Aorta (tissue), 5 donors: ENCODE data around the gene MCF2L. TPM values are rescaled to one million over a fixed set of nuclear protein-coding genes. Genes with fewer than 3 reads are reported as not detected.
"Not testable (repeated sequence)": the region's sequence is repeated elsewhere in the genome, so short reads cannot be mapped to it uniquely, and the experiment has no call there.

Experiments used
- ATAC-seq: fragments of 200-7000 bp; cut with Tn5 transposase; one replicate; pipeline ENCODE4 v1.9.1; 2022; ENCODE audit warnings: moderate library complexity; ENCODE audit not compliant: low FRiP score
- DNase-seq, 2 donors: peaks; one replicate each; pipeline ENCODE4 v3.0.0-alpha.2; 2020
- H3K27ac ChIP-seq, 2 donors: one replicate each; pipeline ENCODE4 v1.5.1; 2013; ENCODE audit warnings: low read length in 2 of 2, mild to moderate bottlenecking in 2 of 2, moderate library complexity in 2 of 2, control low read depth in 1 of 2, inconsistent platforms in 1 of 2, low read depth in 1 of 2
- H3K27me3 ChIP-seq, 2 donors: one replicate each; pipeline ENCODE4 v1.6.1; 2013; ENCODE audit warnings: control low read depth in 1 of 2, low read length in 1 of 2, mild to moderate bottlenecking in 1 of 2, moderate library complexity in 1 of 2; ENCODE audit not compliant: insufficient read depth in 2 of 2, control insufficient read depth in 1 of 2
- H3K36me3 ChIP-seq, 2 donors: one replicate each; pipeline ENCODE4 v1.6.1; 2013; ENCODE audit warnings: control low read depth in 1 of 2, low read length in 1 of 2, mild to moderate bottlenecking in 1 of 2; ENCODE audit not compliant: insufficient read depth in 2 of 2, control insufficient read depth in 1 of 2
- H3K4me1 ChIP-seq, 2 donors: one replicate each; pipeline ENCODE4 v1.6.1; 2013; ENCODE audit warnings: low read length in 2 of 2, control low read depth in 1 of 2, mild to moderate bottlenecking in 1 of 2, moderate library complexity in 1 of 2; ENCODE audit not compliant: insufficient read depth in 2 of 2, control insufficient read depth in 1 of 2
- H3K4me3 ChIP-seq, 2 donors: one replicate each; pipeline ENCODE4 v1.5.1; 2013; ENCODE audit warnings: low read length in 2 of 2, control low read depth in 1 of 2, mild to moderate bottlenecking in 1 of 2
- H3K9me3 ChIP-seq: one replicate; pipeline ENCODE4 v1.6.1; 2013; ENCODE audit warnings: mild to moderate bottlenecking, low read length; ENCODE audit not compliant: control insufficient read depth
- WGBS, 2 donors: extraction: QIAGEN DNeasy Blood & Tissue Kit; methylation state at CpG; one replicate each; pipeline ENCODE4 v1.1.7; 2013; 5-methylcytosine and 5-hydroxymethylcytosine counted together
- intact Hi-C, 2 donors: fragments of 100-400 bp; cut with DNase I; formaldehyde crosslinking; loops; one replicate each; pipeline versions ENCODE4 v1.14.2 to v1.15.0; 2022
- polyA plus RNA-seq, 2 donors: library from polyadenylated mRNA; stranded (reverse); fragments of 200-250 nt; gene quantifications; one replicate each; pipeline ENCODE4 v1.2.3, GENCODE V29; 2013
- total RNA-seq, 2 donors: library from RNA; stranded (reverse); fragmentation: NEBNext Ultra II Directional; extraction: Animal tissue kit (Norgen Biotek cat#: 25700); gene quantifications; one replicate each; pipeline ENCODE4 v1.2.1, GENCODE V29; 2021
- donor health status: healthy with polysubstance abuse.
- donor health status: Bipolar disorder and iron deficiency.
- donor health status: DM: no; HTN: no; CAD: no.
- donor health status: DM: no; HTN: no; CAD: no.
- donor health status: DM: yes; HTN: yes; CAD: no.

The MCF2L gene
- total and polyA plus RNA-seq, 4 donors, result 3.2 to 73.3 (median 27.6) TPM

DNA sequence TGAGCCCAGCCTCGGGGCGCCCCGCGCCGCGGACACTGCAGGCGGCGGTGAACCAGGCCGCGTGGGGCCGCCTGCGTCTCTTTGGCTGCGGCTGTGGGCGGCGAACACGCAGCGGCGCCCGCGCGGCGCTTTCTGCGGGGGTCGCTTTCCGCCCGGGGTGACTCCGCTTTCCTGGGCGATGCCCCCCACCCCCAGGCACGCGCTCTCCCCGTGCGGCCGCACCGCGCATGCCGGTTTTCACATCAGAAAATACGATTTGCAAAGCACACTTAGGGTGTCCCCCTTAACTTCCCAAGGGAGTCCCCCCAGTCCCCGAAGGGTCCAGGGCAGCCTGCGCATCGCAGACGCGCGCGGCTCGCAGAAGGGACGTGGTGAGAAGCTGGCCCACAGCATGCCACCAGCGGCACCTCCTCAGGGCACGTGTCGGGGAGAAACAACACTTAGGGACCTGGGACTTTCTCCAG is 141.9 kb downstream of the MCF2L start:
- DNase-seq, result peak; percentile 24 to 73
- H3K4me3 ChIP-seq, result peak overlapping the region in 1 of 2 donors; percentile 21
- ATAC-seq, result peak; percentile 49
- no peak overlapping the region for H3K27ac ChIP-seq
- no peaks in the 10 kb centered on the region for H3K4me1 ChIP-seq
- no peaks in the 10 kb centered on the region for H3K36me3 ChIP-seq
- intact Hi-C loops, result no loop called here
- H3K9me3 ChIP-seq, result no peaks in the 10 kb centered on the region
- 19 to 24% methylated on average over 41 to 49 of the region's 49 CpGs for WGBS, 2 donors
- no peaks in the 10 kb centered on the region for H3K27me3 ChIP-seq

DNA sequence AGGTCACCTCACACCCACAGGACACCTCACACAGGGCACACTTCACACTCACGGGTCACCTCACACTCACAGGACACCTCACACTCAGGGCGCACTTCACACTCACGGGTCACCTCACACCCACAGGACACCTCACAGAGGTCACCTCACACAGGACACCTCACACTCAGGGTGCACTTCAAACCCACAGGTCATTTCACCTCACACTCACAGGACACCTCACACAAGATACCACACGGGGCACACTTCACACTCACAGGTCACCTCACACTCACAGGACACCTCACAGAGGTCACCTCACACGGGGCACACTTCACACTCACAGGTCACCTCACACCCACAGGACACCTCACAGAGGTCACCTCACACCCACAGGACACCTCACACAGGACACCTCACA is 142.8 kb downstream of the MCF2L start:
- H3K4me3 ChIP-seq, H3K36me3 ChIP-seq, H3K4me1 ChIP-seq, H3K27me3 ChIP-seq, ATAC-seq, H3K27ac ChIP-seq, H3K9me3 ChIP-seq, intact Hi-C loops: not testable (repeated sequence)
- peak; percentile 11 to 35 for DNase-seq
- 91 to 94% methylated on average over 5 of the region's 5 CpGs for WGBS, 2 donors

DNA sequence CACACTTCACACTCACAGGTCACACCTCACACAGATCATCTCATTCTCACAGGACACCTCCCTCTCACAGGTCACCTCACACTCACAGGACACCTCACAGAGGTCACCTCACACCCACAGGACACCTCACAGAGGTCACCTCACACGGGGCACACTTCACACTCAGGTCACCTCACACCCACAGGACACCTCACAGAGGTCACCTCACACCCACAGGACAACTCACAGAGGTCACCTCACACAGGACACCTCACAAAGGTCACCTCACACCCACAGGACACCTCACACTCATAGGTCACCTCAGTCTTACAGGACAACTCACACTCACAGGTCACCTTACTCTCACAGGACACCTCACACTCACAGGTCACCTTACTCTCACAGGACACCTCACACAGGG is 143.5 kb downstream of the MCF2L start:
- H3K4me1 ChIP-seq, H3K36me3 ChIP-seq, H3K9me3 ChIP-seq, H3K4me3 ChIP-seq, ATAC-seq, H3K27me3 ChIP-seq, H3K27ac ChIP-seq, intact Hi-C loops: not testable (repeated sequence)
- peak; percentile 17 to 19 for DNase-seq
- 78 to 82% methylated on average over 1 of the region's 1 CpG for WGBS, 2 donors

DNA sequence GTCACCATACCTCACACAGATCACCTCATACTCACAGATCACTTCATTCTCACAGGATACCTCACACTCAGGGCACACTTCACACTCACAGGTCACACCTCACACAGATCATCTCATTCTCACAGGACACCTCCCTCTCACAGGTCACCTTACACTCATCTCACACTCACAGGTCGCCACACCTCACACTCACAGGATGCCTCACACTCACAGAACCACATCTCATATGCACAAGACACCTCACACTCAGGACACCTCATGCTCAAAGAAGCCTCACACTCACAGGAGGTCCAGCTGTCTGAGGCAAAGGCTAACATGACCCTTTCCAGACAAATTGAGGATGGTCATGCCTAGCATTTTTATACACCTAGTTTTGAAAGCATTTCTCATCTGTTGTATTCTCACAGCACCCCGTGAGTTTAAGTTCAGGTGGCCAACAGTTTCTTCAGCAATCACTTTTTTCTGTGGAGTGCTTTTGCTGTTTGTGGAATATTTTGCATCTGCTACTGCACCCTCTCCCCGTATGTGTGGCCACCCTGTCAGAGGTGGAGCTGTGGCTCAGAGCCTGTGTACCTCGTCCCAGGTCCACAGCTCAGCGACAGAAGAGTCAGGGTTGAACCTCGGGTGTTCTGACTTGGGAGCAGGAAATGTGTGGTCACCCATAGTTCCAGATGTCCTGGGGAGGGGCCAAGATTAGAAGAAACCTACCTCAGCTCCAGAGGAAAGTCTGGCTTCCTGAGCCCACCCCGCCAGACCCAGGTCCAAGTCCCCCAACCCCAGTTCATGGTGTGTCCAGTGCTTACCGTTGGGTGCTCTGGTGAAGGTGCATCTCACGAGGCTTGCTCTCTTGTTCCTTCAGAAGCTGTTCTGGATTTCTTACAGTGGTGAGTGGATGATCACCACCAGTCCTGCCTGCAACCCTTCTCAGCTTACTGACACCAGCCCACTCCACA is 144.2 kb downstream of the MCF2L start:
- 76 to 84% methylated on average over 9 of the region's 9 CpGs for WGBS, 2 donors
- no peak overlapping the region for H3K27ac ChIP-seq
- H3K9me3 ChIP-seq, result no peaks in the 10 kb centered on the region
- no peaks in the 10 kb centered on the region for H3K36me3 ChIP-seq
- H3K4me3 ChIP-seq, result no peak overlapping the region
- DNase-seq (peak; percentile 3 to 17), ATAC-seq (peak; percentile 11)
- no peaks in the 10 kb centered on the region for H3K27me3 ChIP-seq
- intact Hi-C loops, result no loop called here
- H3K4me1 ChIP-seq, result no peaks in the 10 kb centered on the region

DNA sequence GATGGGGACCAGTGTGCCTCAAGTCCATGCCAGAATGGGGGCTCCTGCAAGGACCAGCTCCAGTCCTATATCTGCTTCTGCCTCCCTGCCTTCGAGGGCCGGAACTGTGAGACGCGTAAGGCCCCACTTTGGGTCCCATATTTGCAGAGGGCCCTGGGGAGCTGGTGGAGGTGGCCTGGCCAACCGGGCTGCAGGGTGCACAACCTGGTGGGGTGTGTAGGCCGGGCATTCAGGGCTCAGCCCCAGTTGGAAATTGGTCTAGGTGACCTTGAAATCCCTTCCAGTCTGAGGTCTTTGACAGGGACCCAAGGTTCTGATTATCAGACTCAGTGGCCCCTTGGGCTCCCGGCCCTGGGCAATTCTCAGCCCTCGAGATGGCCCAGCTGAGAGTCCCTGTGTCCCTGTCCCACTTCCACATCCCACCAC is 144.8 kb downstream of the MCF2L start:
- no peak for ATAC-seq
- peak; percentile 33 to 55 for DNase-seq
- intact Hi-C loops, result no loop called here
- Histone ChIP-seq H3K36me3 (no peaks in the 10 kb centered on the region), H3K4me1 (no peaks in the 10 kb centered on the region), H3K27me3 (no peaks in the 10 kb centered on the region), H3K27ac (no peak overlapping the region), H3K4me3 (no peak overlapping the region), H3K9me3 (no peaks in the 10 kb centered on the region)
- 97 to 98% methylated on average over 8 of the region's 8 CpGs for WGBS, 2 donors

DNA sequence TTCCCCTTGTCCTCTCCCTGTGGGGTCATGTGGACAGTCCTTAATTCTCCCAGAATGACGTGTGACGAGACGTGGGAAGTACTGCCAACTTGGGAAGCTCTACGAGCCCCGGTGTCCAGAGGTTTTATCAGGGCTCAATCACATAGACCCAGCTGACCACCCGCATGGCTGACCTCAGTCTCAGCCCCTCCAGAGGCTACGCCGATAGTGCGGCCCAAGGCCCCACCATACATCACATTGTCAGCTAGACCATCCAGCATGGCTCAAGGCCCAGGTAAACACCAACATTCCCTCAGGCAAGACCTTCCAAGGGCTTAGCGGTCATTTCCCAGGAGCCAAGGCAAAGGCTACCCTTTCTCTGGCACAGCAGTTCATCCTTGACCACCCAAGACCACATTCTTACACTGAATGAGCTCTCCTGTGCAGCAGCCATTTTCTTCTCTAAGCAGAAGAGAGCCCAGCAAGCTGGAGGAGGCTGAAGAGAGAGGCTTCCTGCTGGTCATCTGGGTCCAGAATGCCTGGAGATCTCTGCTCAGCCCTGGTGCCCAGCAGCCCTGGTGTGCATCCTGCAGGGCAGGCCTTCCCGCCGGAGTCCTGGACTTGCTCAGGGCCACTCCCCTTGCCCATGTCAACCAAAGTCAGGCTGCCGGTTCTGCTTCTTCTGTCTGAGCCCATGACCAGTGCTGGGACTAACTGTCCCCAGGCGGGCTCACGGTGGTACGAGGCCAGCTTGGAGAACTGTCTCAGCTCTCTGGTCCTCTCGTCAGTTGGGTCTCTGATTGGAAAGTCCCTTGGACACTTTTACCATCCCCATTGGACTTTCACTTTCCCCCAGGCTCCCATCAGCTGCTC is 145.7 kb downstream of the MCF2L start:
- intact Hi-C loops, result no loop called here
- no peak overlapping the region for H3K4me3 ChIP-seq
- DNase-seq, result peak in 1 of 2 donors; percentile 71
- H3K27ac ChIP-seq, result no peak overlapping the region
- H3K36me3 ChIP-seq, result no peaks in the 10 kb centered on the region
- ATAC-seq, result no peak
- no peaks in the 10 kb centered on the region for H3K27me3 ChIP-seq
- H3K4me1 ChIP-seq, result no peaks in the 10 kb centered on the region
- no peaks in the 10 kb centered on the region for H3K9me3 ChIP-seq
- WGBS, 2 donors, result 86 to 88% methylated on average over 17 of the region's 17 CpGs

DNA sequence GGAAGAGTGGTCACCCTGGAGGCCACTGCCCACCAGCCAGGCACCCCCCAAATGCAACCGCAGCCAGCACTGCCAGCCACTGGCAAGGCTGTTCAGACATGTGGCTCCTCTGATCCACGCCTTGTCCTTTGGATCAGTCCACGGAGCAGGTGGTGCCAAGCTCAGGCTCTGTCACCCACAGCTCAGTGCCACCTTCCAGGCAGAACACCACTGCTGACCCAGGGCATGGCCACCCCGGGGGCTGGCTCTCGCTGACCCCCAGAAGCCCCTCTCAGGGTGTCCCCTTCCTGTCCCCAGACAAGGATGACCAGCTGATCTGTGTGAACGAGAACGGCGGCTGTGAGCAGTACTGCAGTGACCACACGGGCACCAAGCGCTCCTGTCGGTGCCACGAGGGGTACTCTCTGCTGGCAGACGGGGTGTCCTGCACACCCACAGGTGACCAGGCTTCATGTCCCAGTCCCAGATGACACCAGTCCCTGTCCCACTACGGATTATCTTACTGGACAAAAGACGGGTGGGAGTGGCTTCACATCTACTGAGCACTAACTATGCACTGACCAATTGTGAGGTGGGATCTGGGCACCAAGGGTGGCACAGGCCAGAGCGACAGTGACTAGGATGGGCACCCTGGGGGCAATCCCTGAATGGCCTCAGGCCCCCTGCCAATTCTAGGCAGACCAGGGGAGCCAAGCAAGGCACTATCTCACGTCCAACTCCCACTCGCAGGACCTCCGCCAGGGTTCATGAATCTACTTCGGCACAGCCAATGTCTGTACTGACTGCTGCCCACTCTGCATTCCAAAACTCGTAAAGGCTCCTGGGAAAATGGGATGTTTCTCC is 146.6 kb downstream of the MCF2L start:
- DNase-seq (peak in 1 of 2 donors; percentile 65), ATAC-seq (no peak)
- no peaks in the 10 kb centered on the region for H3K36me3 ChIP-seq
- H3K4me3 ChIP-seq, result no peak overlapping the region
- H3K4me1 ChIP-seq, result no peaks in the 10 kb centered on the region
- H3K9me3 ChIP-seq, result no peaks in the 10 kb centered on the region
- H3K27ac ChIP-seq, result no peak overlapping the region
- intact Hi-C loops, result no loop called here
- 69 to 70% methylated on average over 21 of the region's 21 CpGs for WGBS, 2 donors
- no peaks in the 10 kb centered on the region for H3K27me3 ChIP-seq

DNA sequence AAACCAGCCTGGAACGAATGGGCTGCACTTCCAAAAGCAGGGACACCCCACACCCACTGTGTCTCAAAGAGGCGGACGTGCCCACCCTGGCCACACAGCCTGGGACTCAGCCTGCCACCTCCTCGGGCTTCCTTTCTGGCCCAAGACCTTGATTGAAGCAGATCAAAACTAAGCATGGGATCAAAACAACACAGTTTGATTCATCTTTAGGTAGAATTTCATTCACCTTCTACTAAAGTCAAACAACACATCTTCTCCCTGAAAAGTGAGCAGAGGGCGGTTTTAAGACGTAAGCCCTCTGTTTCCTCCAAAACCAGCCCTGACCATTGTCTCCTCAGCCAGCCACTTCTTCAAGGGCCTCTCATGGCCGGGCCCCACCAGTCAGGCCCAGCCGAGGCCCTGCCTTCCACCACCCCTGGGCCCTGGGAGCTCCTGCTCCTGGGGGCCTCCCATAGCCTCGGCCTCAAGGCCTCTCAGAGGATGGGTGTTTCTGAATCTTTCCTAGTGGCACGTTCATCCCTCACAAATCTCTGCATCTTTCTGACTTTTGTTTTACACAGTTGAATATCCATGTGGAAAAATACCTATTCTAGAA is 147.3 kb downstream of the MCF2L start:
- H3K36me3 ChIP-seq, result no peaks in the 10 kb centered on the region
- DNase-seq, result peak in 1 of 2 donors; percentile 42
- H3K4me1 ChIP-seq, result no peaks in the 10 kb centered on the region
- ATAC-seq, result no peak
- no peaks in the 10 kb centered on the region for H3K9me3 ChIP-seq
- H3K27ac ChIP-seq, result no peak overlapping the region
- H3K27me3 ChIP-seq, result no peaks in the 10 kb centered on the region
- intact Hi-C loops, result no loop called here
- H3K4me3 ChIP-seq, result no peak overlapping the region
- WGBS, 2 donors, result 75 to 78% methylated on average over 10 of the region's 10 CpGs
